LNCAP (cell line): ENCODE measurements around the gene SLC39A8.

ENCODE experiments used
- CTCF ChIP-seq: fragments of 450-650 bp; IDR thresholded peaks from 2 replicates; pipeline ENCODE4 v1.5.1; 2017; ENCODE audit warnings: mild to moderate bottlenecking

Gene SLC39A8

GRCh38 chr4:102259081-102259480 is 86.2 kb downstream of the SLC39A8 start:
- no peak for TF ChIP-seq CTCF

GRCh38 chr4:102256321-102256720 is 89.0 kb downstream of the SLC39A8 start:
- TF ChIP-seq CTCF = no peak

- no peak for TF ChIP-seq CTCF
Observed at GRCh38 chr4:102253860-102254259, 91.4 kb downstream of the SLC39A8 start.

GRCh38 chr4:102252171-102252570 is 93.1 kb downstream of the SLC39A8 start:
- no peak for TF ChIP-seq CTCF

- TF ChIP-seq CTCF = no peak
Observed at GRCh38 chr4:102250341-102250740, 94.9 kb downstream of the SLC39A8 start.

GRCh38 chr4:102247041-102247440 is 98.2 kb downstream of the SLC39A8 start:
- TF ChIP-seq CTCF = no peak

GRCh38 chr4:102246416-102246815 is 98.9 kb downstream of the SLC39A8 start:
- no peak for TF ChIP-seq CTCF

GRCh38 chr4:102244878-102245535 is 100.3 kb downstream of the SLC39A8 start:
- TF ChIP-seq CTCF = no peak
